Erythroblast (primary cell): ENCODE results near the gene PRICKLE4.

ENCODE experiments used
- GATA1 ChIP-seq: IDR thresholded peaks from 2 replicates; pipeline ENCODE4 v1.6.1; 2011; ENCODE audit warnings: low read depth, mild to moderate bottlenecking, control low read depth, low read length, moderate library complexity
- POLR2A ChIP-seq: IDR thresholded peaks from 2 replicates; pipeline ENCODE4 v1.6.1; 2011; ENCODE audit warnings: mild to moderate bottlenecking, low read length

DNA sequence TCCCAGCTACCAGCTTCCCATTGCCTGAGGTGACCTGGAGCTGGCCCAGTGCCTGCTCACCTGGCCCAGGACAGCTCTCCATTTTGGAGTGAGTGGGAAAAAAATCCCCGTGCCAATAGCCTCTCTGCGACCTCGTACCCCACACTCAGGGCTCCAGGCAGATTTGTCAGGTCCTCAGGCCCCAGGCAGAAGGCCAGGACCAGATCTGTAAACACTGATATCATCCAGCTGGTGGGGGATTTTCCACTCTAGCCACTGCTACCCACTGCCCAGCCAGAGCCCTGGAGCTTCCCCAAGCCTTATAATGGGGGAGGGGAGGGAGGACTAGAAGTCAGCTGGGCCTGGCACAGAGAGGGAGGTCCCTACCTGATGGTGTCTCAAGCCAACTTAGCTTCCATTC lies 32.0 kb upstream of the PRICKLE4 start:
- no peak for TF ChIP-seq POLR2A
- no peak for TF ChIP-seq GATA1
